HG03025 (cell line): ENCODE results near the gene DOK7.

Experiments
- ATAC-seq: cut with Tn5 transposase; IDR thresholded peaks from one replicate; pipeline ENCODE4 v1.9.1; 2021; ENCODE audit warnings: mild to moderate bottlenecking, moderate library complexity; ENCODE audit not compliant: unreplicated experiment, low FRiP score

DOK7 gene, protein sequence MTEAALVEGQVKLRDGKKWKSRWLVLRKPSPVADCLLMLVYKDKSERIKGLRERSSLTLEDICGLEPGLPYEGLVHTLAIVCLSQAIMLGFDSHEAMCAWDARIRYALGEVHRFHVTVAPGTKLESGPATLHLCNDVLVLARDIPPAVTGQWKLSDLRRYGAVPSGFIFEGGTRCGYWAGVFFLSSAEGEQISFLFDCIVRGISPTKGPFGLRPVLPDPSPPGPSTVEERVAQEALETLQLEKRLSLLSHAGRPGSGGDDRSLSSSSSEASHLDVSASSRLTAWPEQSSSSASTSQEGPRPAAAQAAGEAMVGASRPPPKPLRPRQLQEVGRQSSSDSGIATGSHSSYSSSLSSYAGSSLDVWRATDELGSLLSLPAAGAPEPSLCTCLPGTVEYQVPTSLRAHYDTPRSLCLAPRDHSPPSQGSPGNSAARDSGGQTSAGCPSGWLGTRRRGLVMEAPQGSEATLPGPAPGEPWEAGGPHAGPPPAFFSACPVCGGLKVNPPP

GRCh38 chr4:3462790-3463415 lies at the start of gene DOK7:
DOK7 (plus strand) TSS chr4:3463306; CDS start chr4:3463376, 70 bp downstream.
- no peak for ATAC-seq

GRCh38 chr4:3413675-3414420 lies 49.3 kb upstream of the DOK7 start:
- no peak for ATAC-seq

DNA sequence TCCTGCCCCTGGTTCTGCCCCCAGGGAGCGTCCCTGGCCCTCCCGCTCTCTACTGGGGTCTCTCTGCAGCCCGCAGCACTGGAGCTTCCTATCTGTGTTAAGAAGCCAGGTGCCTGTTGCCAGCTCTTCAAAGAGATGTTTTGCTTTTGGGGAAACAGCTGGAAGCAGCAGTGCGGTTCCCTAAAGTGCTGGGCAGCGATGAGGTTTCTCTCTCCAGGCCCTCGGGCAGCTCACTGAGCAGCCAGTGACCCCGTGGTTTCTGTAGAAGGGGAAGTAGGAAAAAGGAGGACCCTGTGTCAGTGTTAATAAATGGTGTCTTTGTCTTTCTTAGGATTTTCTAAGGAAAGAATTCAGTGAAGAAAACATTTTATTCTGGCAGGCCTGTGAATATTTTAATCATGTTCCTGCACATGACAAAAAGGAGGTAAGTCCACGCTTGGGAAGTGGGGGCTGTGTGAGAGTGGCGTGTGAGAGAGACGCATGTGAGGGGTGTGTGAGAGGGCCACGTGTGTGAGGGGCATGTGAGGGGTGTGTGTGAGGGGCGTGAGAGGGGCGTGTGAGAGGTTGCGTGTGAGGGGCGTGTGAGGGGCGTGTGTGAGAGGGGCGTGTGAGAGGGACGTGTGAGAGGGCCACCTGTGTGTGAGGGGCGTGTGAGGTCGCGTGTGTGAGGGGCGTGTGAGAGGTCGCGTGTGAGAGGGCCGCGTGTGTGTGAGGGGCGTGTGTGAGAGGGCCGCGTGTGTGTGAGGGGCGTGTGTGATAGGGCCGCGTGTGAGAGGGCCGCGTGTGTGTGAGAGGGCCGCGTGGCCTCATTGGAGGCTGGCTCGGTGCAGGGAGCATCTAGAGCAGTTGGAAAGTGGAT lies 48.5 kb upstream of the DOK7 start:
- no peak for ATAC-seq

GRCh38 chr4:3415471-3416141 lies 47.5 kb upstream of the DOK7 start:
- no peak for ATAC-seq

- no peak for ATAC-seq
Observed at GRCh38 chr4:3416270-3416669, 46.8 kb upstream of the DOK7 start.

DNA sequence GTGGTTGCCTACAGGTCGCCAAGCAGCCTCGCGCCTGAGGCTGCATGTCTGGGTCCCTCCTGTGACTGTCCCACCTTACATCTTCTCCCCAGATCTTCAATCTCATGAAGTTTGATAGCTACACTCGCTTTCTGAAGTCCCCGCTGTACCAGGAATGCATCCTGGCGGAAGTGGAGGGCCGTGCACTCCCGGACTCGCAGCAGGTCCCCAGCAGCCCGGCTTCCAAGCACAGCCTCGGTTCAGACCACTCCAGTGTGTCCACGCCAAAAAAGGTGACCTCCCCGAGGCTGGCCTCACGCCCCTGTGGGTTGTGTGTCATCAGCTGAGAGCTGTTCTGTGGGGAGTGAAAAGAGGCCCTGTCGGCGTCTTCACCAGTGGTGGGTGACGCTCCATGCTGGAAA lies 46.3 kb upstream of the DOK7 start:
- no peak for ATAC-seq

GRCh38 chr4:3417448-3417847 lies 45.7 kb upstream of the DOK7 start:
- no peak for ATAC-seq

- ATAC-seq = no peak
Observed at GRCh38 chr4:3418029-3418762, 44.9 kb upstream of the DOK7 start.

DNA sequence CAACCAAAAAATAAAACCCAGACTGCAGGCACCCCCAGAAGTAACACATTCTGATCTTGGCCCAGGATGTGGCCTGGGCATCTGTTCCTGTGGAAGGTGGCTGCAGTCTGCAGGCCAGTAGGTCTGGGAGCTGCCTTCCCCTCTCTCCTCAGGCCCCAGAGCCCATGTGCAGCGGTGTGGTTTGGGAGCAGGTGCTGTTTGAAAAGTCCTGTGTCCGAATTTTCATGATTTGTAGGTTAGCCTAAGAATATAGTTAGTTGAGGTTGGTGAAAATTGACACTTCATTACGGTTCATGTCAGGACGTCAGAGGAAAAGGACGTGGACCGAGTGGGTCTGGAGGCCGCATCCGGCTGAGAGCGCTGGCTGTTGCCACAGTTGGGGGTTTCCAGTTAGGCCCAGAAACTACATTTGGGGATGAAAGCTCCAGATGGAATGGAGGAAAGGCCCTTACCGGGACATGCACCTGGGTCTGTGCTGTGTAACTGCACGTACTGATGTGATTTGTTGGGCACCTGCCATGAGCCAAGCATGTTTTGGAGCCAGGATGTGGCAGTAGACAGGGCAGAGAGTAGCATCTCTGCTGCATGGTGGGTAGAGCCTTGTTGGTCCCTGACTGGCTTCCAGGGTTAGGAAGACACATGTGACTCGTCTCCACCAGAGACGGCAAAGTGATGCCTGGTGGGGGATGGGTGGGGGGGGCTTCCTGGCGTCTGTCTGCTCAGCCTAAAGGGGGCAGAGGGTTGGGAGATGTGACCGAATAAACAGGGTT lies 43.1 kb upstream of the DOK7 start:
- ATAC-seq = no peak

DNA sequence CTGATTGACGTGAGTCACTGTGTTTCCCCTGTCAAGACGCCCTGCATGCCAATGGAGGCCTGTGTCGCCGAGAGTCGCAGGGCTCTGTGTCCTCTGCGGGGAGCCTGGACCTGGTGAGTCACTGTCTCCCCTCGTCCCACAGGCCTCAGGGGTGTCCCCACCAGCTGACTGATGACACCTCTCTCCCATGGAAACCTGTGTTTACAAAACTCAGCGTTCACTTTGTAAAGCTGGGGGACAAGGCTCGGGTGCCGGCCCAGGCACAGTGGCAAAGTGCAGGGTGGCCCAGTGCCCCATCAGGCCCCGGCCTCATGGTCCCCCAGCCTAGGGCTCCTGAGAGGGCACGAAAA lies 42.5 kb upstream of the DOK7 start:
- ATAC-seq = no peak

DNA sequence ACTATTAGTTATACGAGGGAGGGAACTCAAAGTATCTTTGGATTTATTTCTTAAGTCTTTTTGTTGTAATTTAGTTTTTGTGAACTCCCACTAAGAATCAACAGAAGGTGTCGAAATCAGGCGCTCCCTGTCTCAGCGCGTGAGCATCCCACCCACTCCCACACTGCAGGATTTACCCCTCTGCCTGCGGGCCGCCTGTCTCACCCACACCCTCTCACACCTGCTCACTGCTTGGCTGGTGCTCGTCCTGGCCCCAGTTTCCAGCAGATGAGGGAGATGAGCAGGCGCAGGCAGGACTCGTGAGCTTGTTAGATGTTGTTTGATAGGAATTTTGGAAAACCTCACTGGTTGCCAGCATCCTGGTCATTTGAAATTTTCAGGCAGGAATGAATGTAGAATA lies 42.1 kb upstream of the DOK7 start:
- ATAC-seq = no peak

- no peak for ATAC-seq
Observed at GRCh38 chr4:3421470-3421869, 41.6 kb upstream of the DOK7 start.

GRCh38 chr4:3422241-3422801 lies 40.8 kb upstream of the DOK7 start:
- no peak for ATAC-seq

GRCh38 chr4:3422808-3423297 lies 40.3 kb upstream of the DOK7 start:
- no peak for ATAC-seq

GRCh38 chr4:3423406-3423805 lies 39.7 kb upstream of the DOK7 start:
- no peak for ATAC-seq

DNA sequence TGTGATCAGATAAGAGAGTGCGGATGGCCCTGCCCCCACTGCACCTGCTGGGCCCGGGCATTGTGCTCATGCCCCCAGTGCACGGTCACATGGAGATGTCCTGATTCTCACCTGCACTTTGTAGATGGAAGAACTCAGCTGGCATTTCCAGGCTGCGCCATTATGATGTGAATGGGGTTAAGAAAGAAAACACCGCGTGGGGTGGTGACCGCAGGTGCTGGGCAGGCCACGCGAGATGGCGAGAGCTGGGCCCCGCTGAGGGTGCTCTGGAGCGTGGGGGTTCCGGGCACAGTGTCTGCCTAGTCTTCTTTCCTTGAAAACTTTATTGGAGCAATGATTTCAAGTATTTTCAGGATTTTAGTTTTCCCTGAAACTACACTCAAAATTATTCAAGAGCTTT lies 39.2 kb upstream of the DOK7 start:
- ATAC-seq = no peak

- ATAC-seq = no peak
Observed at GRCh38 chr4:3424522-3425095, 38.5 kb upstream of the DOK7 start.
